GM23248 (cell line): ENCODE results near the gene RNF149. TPM values are rescaled to one million over a fixed set of nuclear protein-coding genes. Genes with fewer than 3 reads are reported as not detected.
A peak's percentile ranks its signal among the peaks of the same experiment; 100 is the strongest.

Source experiments
- DNase-seq: peaks from one replicate; pipeline ENCODE4 v3.0.0-alpha.2; 2015
- H2AFZ ChIP-seq: fragments of 200-600 bp; sonication (generic); 2 replicates; pipeline ENCODE4 v1.6.1; 2016; ENCODE audit warnings: antibody characterized with exemption
- H3F3A ChIP-seq: fragments of 200-600 bp; sonication (generic); 2 replicates; pipeline ENCODE4 v1.6.1; 2016; ENCODE audit warnings: mild to moderate bottlenecking, antibody characterized with exemption, mixed run types; ENCODE audit not compliant: insufficient read depth
- H3K27ac ChIP-seq: fragments of 200-600 bp; sonication (generic); 2 replicates; pipeline ENCODE4 v1.5.1; 2016; ENCODE audit warnings: mild to moderate bottlenecking
- H3K27me3 ChIP-seq: fragments of 200-600 bp; sonication (generic); replicated peaks from 2 replicates; pipeline ENCODE4 v1.6.1; 2016; ENCODE audit warnings: mild to moderate bottlenecking; ENCODE audit not compliant: insufficient read depth
- H3K36me3 ChIP-seq: fragments of 200-600 bp; sonication (generic); 2 replicates; pipeline ENCODE4 v1.6.1; 2016; ENCODE audit warnings: low read depth, mild to moderate bottlenecking
- H3K4me1 ChIP-seq: fragments of 200-600 bp; sonication (generic); 2 replicates; pipeline ENCODE4 v1.6.1; 2016; ENCODE audit warnings: mild to moderate bottlenecking; ENCODE audit not compliant: insufficient read depth
- H3K4me2 ChIP-seq: fragments of 200-600 bp; sonication (generic); one replicate; pipeline ENCODE4 v1.6.1; 2016; ENCODE audit warnings: mild to moderate bottlenecking; ENCODE audit not compliant: unreplicated experiment
- H3K4me3 ChIP-seq: fragments of 200-600 bp; sonication (generic); 2 replicates; pipeline ENCODE4 v1.5.1; 2016; ENCODE audit warnings: mild to moderate bottlenecking
- H3K79me2 ChIP-seq: fragments of 200-600 bp; sonication (generic); 2 replicates; pipeline ENCODE4 v1.6.1; 2016; ENCODE audit warnings: mild to moderate bottlenecking; ENCODE audit not compliant: insufficient read depth
- H3K9ac ChIP-seq: fragments of 200-600 bp; sonication (generic); 2 replicates; pipeline ENCODE4 v1.6.1; 2016; ENCODE audit warnings: mild to moderate bottlenecking
- H3K9me2 ChIP-seq: fragments of 200-600 bp; sonication (generic); 2 replicates; pipeline ENCODE4 v1.6.1; 2016; ENCODE audit warnings: mixed run types, mild to moderate bottlenecking, moderate library complexity; ENCODE audit not compliant: insufficient read depth
- H3K9me3 ChIP-seq: fragments of 200-600 bp; sonication (generic); one replicate; pipeline ENCODE4 v1.6.1; 2017; ENCODE audit warnings: low read depth
- H4K20me1 ChIP-seq: fragments of 200-600 bp; sonication (generic); 2 replicates; pipeline ENCODE4 v1.6.0; 2016; ENCODE audit not compliant: insufficient read depth
- EZH2 ChIP-seq: fragments of 200-600 bp; sonication (generic); IDR thresholded peaks from 2 replicates; pipeline ENCODE4 v1.6.1; 2018; ENCODE audit warnings: antibody characterized with exemption, mild to moderate bottlenecking; ENCODE audit not compliant: insufficient read depth, poor library complexity, severe bottlenecking
- EZH2phosphoT487 ChIP-seq: fragments of 200-600 bp; sonication (generic); IDR thresholded peaks from 2 replicates; pipeline ENCODE4 v1.6.1; 2018; ENCODE audit warnings: antibody characterized with exemption, moderate library complexity, mild to moderate bottlenecking, low read depth; ENCODE audit not compliant: insufficient read depth
- WGBS, 2 experiments: methylation state at CpG; one replicate each; pipeline ENCODE4 v1.1.6; 2015 to 2017; ENCODE audit warnings: low lambda C conversion rate in 2 of 2, low coverage in 1 of 2; ENCODE audit errors: missing lambda C conversion rate in 2 of 2; 5-methylcytosine and 5-hydroxymethylcytosine counted together
- in situ Hi-C: fragments of 300-500 bp; cut with MboI; formaldehyde crosslinking; loops from 2 replicates; pipeline ENCODE4 v1.15.0; 2020
- polyA plus RNA-seq: library from polyadenylated mRNA; unstranded; fragments of >200 nt; fragmentation: Nextera tagmentation; extraction: Ambion mirVana; gene quantifications from 2 replicates; pipeline ENCODE4 v1.2.1, GENCODE V29; 2016
- total RNA-seq: library from RNA; depleted of rRNA; stranded (reverse); fragments of >200 nt; shearing (Covaris generic); gene quantifications from 2 replicates; pipeline ENCODE4 v1.2.3, GENCODE V29; 2014

The RNF149 gene
- total and polyA plus RNA-seq, 2 experiments from 2014 or later, result 51.9 to 58.1 TPM

GRCh38 chr2:101342625-101343008 lies 34.1 kb upstream of the RNF149 start:
- no peak for TF ChIP-seq EZH2
- no peak for TF ChIP-seq EZH2phosphoT487
- no peaks in the 10 kb centered on the region for H4K20me1 ChIP-seq
- in situ Hi-C loops, result no loop called here
- peak overlapping the region; percentile 52; the same call in 1 of the 2 replicates for H3K9ac ChIP-seq
- H3K27ac ChIP-seq, result no peak overlapping the region
- no peaks in the 10 kb centered on the region for H3F3A ChIP-seq
- no peaks in the 10 kb centered on the region for H3K36me3 ChIP-seq
- no peaks in the 10 kb centered on the region for H3K27me3 ChIP-seq
- H3K4me2 ChIP-seq, result peak overlapping the region; percentile 84
- H3K9me3 ChIP-seq, result no peaks in the 10 kb centered on the region
- peak overlapping the region; percentile 81 for H2AFZ ChIP-seq
- no peaks in the 10 kb centered on the region for H3K79me2 ChIP-seq
- 68 to 71% methylated on average over 15 of the region's 15 CpGs for WGBS, 2 experiments
- H3K9me2 ChIP-seq, result no peaks in the 10 kb centered on the region
- peak; percentile 16 for DNase-seq
- peak overlapping the region; percentile 66 for H3K4me3 ChIP-seq
- H3K4me1 ChIP-seq, result no peaks in the 10 kb centered on the region

- Histone ChIP-seq H3K27me3 (no peaks in the 10 kb centered on the region), H3K4me2 (peak overlapping the region; percentile 84), H3F3A (no peaks in the 10 kb centered on the region), H3K36me3 (no peaks in the 10 kb centered on the region), H3K9ac (peak overlapping the region; percentile 52; the same call in 1 of the 2 replicates), H3K4me3 (peak overlapping the region; percentile 66), H2AFZ (peak overlapping the region; percentile 81), H3K9me3 (no peaks in the 10 kb centered on the region), H3K9me2 (no peaks in the 10 kb centered on the region), H4K20me1 (no peaks in the 10 kb centered on the region), H3K4me1 (no peaks in the 10 kb centered on the region), H3K27ac (no peak overlapping the region), H3K79me2 (no peaks in the 10 kb centered on the region)
- peak; percentile 86 for DNase-seq
- in situ Hi-C loops, result no loop called here
- TF ChIP-seq EZH2phosphoT487 (no peak), EZH2 (no peak)
- 26% methylated on average over 21 of the region's 21 CpGs for WGBS, 2 experiments
Measured at GRCh38 chr2:101341901-101342624, 33.6 kb upstream of the RNF149 start.

- Histone ChIP-seq H2AFZ (no peak overlapping the region), H3K9me3 (no peaks in the 10 kb centered on the region), H3K4me3 (no peak overlapping the region), H3K79me2 (no peaks in the 10 kb centered on the region), H3K4me2 (no peak overlapping the region), H4K20me1 (no peaks in the 10 kb centered on the region), H3K27ac (no peak overlapping the region), H3F3A (no peaks in the 10 kb centered on the region), H3K36me3 (no peaks in the 10 kb centered on the region), H3K4me1 (no peaks in the 10 kb centered on the region), H3K27me3 (no peaks in the 10 kb centered on the region), H3K9me2 (no peaks in the 10 kb centered on the region), H3K9ac (no peak overlapping the region)
- no peak for DNase-seq
- in situ Hi-C loops, result no loop called here
- 77 to 80% methylated on average over 7 of the region's 7 CpGs for WGBS, 2 experiments
- TF ChIP-seq EZH2phosphoT487 (no peak), EZH2 (no peak)
Measured at GRCh38 chr2:101341421-101341820, 32.9 kb upstream of the RNF149 start.

GRCh38 chr2:101340141-101340551 lies 31.6 kb upstream of the RNF149 start:
- no peaks in the 10 kb centered on the region for H4K20me1 ChIP-seq
- H3K27ac ChIP-seq, result no peak overlapping the region
- no peak overlapping the region for H3K9ac ChIP-seq
- TF ChIP-seq EZH2 (no peak), EZH2phosphoT487 (no peak)
- WGBS, 2 experiments, result 100% methylated on average over 1 of the region's 1 CpG
- H3F3A ChIP-seq, result no peaks in the 10 kb centered on the region
- H3K36me3 ChIP-seq, result no peaks in the 10 kb centered on the region
- H2AFZ ChIP-seq, result no peak overlapping the region
- in situ Hi-C loops, result no loop called here
- H3K27me3 ChIP-seq, result no peaks in the 10 kb centered on the region
- no peaks in the 10 kb centered on the region for H3K9me2 ChIP-seq
- no peaks in the 10 kb centered on the region for H3K9me3 ChIP-seq
- no peak overlapping the region for H3K4me3 ChIP-seq
- H3K79me2 ChIP-seq, result no peaks in the 10 kb centered on the region
- no peak for DNase-seq
- no peaks in the 10 kb centered on the region for H3K4me1 ChIP-seq
- no peak overlapping the region for H3K4me2 ChIP-seq
